Measurements from ENCODE around the gene CYP24A1.

DNA sequence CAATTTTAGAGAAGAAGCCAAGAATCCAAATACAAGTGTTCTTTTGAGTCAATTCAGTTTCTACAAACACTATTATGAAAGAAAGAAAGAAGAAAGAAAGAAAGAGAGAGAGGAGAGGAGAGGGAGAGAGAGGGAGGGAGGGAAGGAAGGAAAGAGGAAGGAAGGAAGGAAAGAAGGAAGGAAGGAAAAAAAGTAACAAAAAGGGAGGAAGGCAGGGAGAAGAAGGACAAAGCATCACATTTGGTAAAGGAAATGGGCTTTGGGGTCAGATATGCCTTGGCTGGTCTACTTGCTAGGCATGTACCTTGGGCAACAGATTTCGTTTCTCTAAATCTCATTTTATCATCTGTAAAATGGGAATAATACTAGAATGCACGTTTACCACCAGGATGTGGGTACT is 54.0 kb downstream of the CYP24A1 start:
- TF ChIP-seq, protein P1, sequence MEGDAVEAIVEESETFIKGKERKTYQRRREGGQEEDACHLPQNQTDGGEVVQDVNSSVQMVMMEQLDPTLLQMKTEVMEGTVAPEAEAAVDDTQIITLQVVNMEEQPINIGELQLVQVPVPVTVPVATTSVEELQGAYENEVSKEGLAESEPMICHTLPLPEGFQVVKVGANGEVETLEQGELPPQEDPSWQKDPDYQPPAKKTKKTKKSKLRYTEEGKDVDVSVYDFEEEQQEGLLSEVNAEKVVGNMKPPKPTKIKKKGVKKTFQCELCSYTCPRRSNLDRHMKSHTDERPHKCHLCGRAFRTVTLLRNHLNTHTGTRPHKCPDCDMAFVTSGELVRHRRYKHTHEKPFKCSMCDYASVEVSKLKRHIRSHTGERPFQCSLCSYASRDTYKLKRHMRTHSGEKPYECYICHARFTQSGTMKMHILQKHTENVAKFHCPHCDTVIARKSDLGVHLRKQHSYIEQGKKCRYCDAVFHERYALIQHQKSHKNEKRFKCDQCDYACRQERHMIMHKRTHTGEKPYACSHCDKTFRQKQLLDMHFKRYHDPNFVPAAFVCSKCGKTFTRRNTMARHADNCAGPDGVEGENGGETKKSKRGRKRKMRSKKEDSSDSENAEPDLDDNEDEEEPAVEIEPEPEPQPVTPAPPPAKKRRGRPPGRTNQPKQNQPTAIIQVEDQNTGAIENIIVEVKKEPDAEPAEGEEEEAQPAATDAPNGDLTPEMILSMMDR (IDR thresholded peaks at IDR 0.05; ENCODE audit: low read length): no peak
- TF ChIP-seq EZH2 (IDR thresholded peaks at IDR 0.05; ENCODE audit: borderline replicate concordance, low read length): no peak
